ENCODE results near the gene MMP14. TPM values are rescaled to one million over a fixed set of nuclear protein-coding genes. Genes with fewer than 3 reads are reported as not detected.

Gene MMP14
- total and polyA plus RNA-seq, 2 of the 13 experiments (the other 11 are each of a cell fraction or from before 2014, with no cell fraction given), result 5.2 to 9.8 TPM

DNA sequence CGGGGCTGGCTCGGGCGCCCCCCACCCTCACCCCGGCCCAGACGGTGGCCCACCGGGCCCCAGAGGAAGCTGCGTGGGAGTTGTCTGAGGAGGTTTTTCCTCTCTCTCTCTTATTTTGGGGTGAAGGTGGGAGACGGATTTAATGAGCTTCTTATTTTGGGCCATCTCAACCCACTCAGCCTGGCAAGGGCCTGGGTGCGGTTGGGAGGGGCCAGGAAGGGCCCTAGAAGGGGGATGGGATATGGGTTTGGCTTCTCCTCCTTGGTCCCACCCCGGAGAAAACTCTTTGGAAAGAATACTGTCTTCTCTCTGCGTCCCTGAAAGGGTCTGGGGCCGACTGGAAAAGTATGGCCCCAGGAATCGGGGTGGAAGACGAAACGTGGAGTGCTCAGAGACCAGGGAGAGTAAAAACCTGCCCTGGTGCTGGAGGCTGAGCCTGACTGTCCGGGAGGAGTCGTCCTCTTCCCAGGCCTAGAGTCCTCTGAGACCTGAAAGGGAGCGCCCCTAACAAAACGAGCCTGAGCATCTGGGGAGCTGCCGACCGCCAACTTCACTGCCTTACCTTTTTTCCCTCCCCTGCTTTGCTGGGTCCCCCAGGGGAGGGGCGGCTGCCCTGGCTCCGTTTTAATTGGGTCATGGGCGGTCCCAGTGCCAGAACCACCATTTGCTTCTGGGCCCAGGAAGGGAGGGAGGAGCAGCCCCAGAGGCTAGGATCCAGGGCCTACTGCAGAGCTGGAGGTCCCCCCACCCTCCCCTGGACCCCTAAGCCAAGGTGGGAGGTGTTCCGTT is 1.6 kb downstream of the MMP14 start:
- ATAC-seq (peak; percentile 1), FAIRE-seq (no peak), DNase-seq (ENCODE audit: low spot score) (no peak)
- Histone ChIP-seq H3K79me2 (ENCODE audit: insufficient read depth, low read length) (no peaks in the 10 kb centered on the region), H3K36me3 (replicated peaks in 1 of 2; ENCODE audit: control insufficient read depth in 1 of 2, insufficient read depth in 2 of 2, low read length in 2 of 2) (peaks cover 9 to 14% of the 10 kb centered on the region in 2 experiments), H3K4me3 (replicated peaks in 1 of 3; ENCODE audit: insufficient read depth in 1 of 3, low read depth in 2 of 3, low read length in 3 of 3) (peak overlapping the region; percentile 55 to 71 (median 57); a peak in 4 of 6 replicates), H3K27ac (ENCODE audit: extremely low read length, insufficient read depth, low read length) (no peak overlapping the region), H3K9me3 (ENCODE audit: low read length) (no peaks in the 10 kb centered on the region), H4K20me1 (ENCODE audit: insufficient read depth, low read length) (no peaks in the 10 kb centered on the region), H3K9ac (ENCODE audit: insufficient read depth, low read depth, low read length) (peak overlapping the region; percentile 73), H2AFZ (ENCODE audit: low read length) (no peak overlapping the region), H3K4me2 (ENCODE audit: low read depth, low read length) (peak overlapping the region; percentile 79), H3K27me3 (ENCODE audit: control insufficient read depth in 1 of 2, insufficient read depth in 2 of 2, low read length in 2 of 2) (no peaks in the 10 kb centered on the region), H3K4me1 (ENCODE audit: insufficient read depth, low read length) (peaks cover 41% of the 10 kb centered on the region)
- POLR2A ChIA-PET, result interaction anchor here (1.1 to 3.7 kb wide), 17 partner anchors 8 to 1433 kb away, joined by 3 to 27 read pairs (median 7); partner anchors contain the start of genes DAD1, LRP10, OXA1L and PRMT5
- in situ Hi-C loops (cut with HindIII; ENCODE audit: extremely low pct_ligation_motif_present, low pct_unique_long_range_greater_than_20kb), result no loop called here
- TSS peak; percentile 33 for BruUV-seq (replicated peaks)
- CTCF ChIA-PET (ENCODE audit: low intra/inter-chr PET ratio, low total read pairs), result interaction anchor here (2.4 to 2.6 kb wide), 2 partner anchors 15 to 281 kb away, joined by 10 read pairs; no protein-coding TSS in a partner anchor
- intact Hi-C loops (cut with micrococcal nuclease; ENCODE audit: unreplicated experiment), result loop anchor here (2.0 kb wide), 1 partner anchor 15 kb away; no protein-coding TSS in a partner anchor
- 83% methylated on average over 25 of the region's 25 CpGs for WGBS (ENCODE audit: low lambda C conversion rate)
- TF ChIP-seq DNMT1 (CRISPR knock-in tag; IDR thresholded peaks at IDR 0.05) (peak; percentile 41; the same call in 1 of the 2 replicates), ZNF772 (CRISPR knock-in tag; IDR thresholded peaks at IDR 0.05) (peak; percentile 65; the same call in 1 of the 2 replicates), ZNF788 (CRISPR knock-in tag; IDR thresholded peaks at IDR 0.05; ENCODE audit: borderline replicate concordance) (0 out of 2 replicates have a peak, but pooled peaks have one; percentile 21), ZBTB38 (CRISPR knock-in tag; IDR thresholded peaks at IDR 0.05) (0 out of 2 replicates have a peak, but pooled peaks have one; percentile 2), AGO1 (IDR thresholded peaks at IDR 0.05; ENCODE audit: low read depth, low read length, poor library complexity, severe bottlenecking) (peak; percentile 1), ZNF605 (CRISPR knock-in tag; IDR thresholded peaks at IDR 0.05) (0 out of 2 replicates have a peak, but pooled peaks have one; percentile 4), RBAK (CRISPR knock-in tag; IDR thresholded peaks at IDR 0.05) (peak; percentile 16; the same call in 1 of the 2 replicates), MTF2 (CRISPR knock-in tag; IDR thresholded peaks at IDR 0.05; ENCODE audit: borderline replicate concordance) (peak; percentile 62; the same call in 1 of the 2 replicates), KLF9 (CRISPR knock-in tag; IDR thresholded peaks at IDR 0.05; ENCODE audit: low read depth) (0 out of 2 replicates have a peak, but pooled peaks have one; percentile 5), NR2F6 (IDR thresholded peaks at IDR 0.05) (no peak), NR2F6 (CRISPR knock-in tag; IDR thresholded peaks at IDR 0.05) (no peak), EED (CRISPR knock-in tag; IDR thresholded peaks at IDR 0.05) (0 out of 2 replicates have a peak, but pooled peaks have one; percentile 37), RBM39 (IDR thresholded peaks at IDR 0.05; ENCODE audit: low read depth, low read length, poor library complexity, severe bottlenecking) (peak; percentile 48), GATAD1 (CRISPR knock-in tag; IDR thresholded peaks at IDR 0.05) (no peak), YEATS4 (CRISPR knock-in tag; IDR thresholded peaks at IDR 0.05; ENCODE audit: borderline replicate concordance) (no peak), ZFP90 (CRISPR knock-in tag; IDR thresholded peaks at IDR 0.05; ENCODE audit: borderline replicate concordance) (peak; percentile 72; the same call in 1 of the 2 replicates)
- TF ChIP-seq, protein P1, sequence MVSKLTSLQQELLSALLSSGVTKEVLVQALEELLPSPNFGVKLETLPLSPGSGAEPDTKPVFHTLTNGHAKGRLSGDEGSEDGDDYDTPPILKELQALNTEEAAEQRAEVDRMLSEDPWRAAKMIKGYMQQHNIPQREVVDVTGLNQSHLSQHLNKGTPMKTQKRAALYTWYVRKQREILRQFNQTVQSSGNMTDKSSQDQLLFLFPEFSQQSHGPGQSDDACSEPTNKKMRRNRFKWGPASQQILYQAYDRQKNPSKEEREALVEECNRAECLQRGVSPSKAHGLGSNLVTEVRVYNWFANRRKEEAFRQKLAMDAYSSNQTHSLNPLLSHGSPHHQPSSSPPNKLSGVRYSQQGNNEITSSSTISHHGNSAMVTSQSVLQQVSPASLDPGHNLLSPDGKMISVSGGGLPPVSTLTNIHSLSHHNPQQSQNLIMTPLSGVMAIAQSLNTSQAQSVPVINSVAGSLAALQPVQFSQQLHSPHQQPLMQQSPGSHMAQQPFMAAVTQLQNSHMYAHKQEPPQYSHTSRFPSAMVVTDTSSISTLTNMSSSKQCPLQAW (CRISPR knock-in tag; IDR thresholded peaks at IDR 0.05), result no peak
- TF ChIP-seq, protein P2, sequence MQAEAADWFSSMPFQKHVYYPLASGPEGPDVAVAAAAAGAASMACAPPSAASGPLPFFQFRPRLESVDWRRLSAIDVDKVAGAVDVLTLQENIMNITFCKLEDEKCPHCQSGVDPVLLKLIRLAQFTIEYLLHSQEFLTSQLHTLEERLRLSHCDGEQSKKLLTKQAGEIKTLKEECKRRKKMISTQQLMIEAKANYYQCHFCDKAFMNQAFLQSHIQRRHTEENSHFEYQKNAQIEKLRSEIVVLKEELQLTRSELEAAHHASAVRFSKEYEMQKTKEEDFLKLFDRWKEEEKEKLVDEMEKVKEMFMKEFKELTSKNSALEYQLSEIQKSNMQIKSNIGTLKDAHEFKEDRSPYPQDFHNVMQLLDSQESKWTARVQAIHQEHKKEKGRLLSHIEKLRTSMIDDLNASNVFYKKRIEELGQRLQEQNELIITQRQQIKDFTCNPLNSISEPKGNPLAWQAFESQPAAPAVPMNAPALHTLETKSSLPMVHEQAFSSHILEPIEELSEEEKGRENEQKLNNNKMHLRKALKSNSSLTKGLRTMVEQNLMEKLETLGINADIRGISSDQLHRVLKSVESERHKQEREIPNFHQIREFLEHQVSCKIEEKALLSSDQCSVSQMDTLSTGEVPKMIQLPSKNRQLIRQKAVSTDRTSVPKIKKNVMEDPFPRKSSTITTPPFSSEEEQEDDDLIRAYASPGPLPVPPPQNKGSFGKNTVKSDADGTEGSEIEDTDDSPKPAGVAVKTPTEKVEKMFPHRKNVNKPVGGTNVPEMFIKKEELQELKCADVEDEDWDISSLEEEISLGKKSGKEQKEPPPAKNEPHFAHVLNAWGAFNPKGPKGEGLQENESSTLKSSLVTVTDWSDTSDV (CRISPR knock-in tag; IDR thresholded peaks at IDR 0.05), result 0 out of 2 replicates have a peak, but pooled peaks have one; percentile 14
